NB4 (cell line): ENCODE measurements around the gene NELL1.

Source experiments
- DNase-seq: peaks from one replicate; pipeline ENCODE4 v3.0.0; 2010; ENCODE audit warnings: low read depth
- H3K4me3 ChIP-seq: one replicate; pipeline ENCODE4 v1.5.1; 2011; ENCODE audit warnings: mild to moderate bottlenecking, low read depth, low read length, moderate library complexity
- MYC ChIP-seq: IDR thresholded peaks from 2 replicates; pipeline ENCODE4 v1.6.1; 2011; ENCODE audit warnings: low read depth, low read length
- POLR2A ChIP-seq: IDR thresholded peaks from 2 replicates; pipeline ENCODE4 v1.6.1; 2011; ENCODE audit warnings: mild to moderate bottlenecking; ENCODE audit not compliant: insufficient read length; ENCODE audit errors: extremely low read depth
- TF ChIP-seq, protein P1 (sequence below): IDR thresholded peaks from 2 replicates; pipeline ENCODE4 v1.6.1; 2011; ENCODE audit warnings: low read depth, low read length
- TF ChIP-seq, protein P2 (sequence below): IDR thresholded peaks from one replicate; pipeline ENCODE4 v1.5.1; 2012; ENCODE audit warnings: low read depth, low read length

Gene NELL1

DNA sequence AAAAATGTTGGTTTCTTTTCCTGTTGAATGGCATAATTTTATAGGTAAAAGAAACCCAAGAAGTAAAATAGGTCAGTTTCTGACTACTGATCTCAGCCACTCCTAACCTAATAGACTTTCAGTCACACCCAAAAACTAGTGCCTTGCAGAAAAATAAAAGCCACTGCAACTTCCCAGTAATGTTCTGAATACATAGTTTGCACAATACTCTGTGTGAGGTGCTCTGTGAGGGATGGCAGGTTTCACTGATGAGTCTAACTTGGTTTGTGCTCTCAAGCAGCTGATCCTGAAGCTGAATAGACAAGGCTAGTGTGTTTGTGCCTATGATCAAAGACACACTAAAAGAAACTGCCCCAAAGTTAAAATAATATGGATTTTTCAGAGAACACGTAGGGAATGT is 758.3 kb downstream of the NELL1 start:
- TF ChIP-seq, protein P1, sequence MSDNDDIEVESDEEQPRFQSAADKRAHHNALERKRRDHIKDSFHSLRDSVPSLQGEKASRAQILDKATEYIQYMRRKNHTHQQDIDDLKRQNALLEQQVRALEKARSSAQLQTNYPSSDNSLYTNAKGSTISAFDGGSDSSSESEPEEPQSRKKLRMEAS = no peak
- TF ChIP-seq POLR2A (no peak), MYC (no peak)
- TF ChIP-seq, protein P2, sequence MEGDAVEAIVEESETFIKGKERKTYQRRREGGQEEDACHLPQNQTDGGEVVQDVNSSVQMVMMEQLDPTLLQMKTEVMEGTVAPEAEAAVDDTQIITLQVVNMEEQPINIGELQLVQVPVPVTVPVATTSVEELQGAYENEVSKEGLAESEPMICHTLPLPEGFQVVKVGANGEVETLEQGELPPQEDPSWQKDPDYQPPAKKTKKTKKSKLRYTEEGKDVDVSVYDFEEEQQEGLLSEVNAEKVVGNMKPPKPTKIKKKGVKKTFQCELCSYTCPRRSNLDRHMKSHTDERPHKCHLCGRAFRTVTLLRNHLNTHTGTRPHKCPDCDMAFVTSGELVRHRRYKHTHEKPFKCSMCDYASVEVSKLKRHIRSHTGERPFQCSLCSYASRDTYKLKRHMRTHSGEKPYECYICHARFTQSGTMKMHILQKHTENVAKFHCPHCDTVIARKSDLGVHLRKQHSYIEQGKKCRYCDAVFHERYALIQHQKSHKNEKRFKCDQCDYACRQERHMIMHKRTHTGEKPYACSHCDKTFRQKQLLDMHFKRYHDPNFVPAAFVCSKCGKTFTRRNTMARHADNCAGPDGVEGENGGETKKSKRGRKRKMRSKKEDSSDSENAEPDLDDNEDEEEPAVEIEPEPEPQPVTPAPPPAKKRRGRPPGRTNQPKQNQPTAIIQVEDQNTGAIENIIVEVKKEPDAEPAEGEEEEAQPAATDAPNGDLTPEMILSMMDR = no peak
- H3K4me3 ChIP-seq = no peak overlapping the region
- DNase-seq = no peak

DNA sequence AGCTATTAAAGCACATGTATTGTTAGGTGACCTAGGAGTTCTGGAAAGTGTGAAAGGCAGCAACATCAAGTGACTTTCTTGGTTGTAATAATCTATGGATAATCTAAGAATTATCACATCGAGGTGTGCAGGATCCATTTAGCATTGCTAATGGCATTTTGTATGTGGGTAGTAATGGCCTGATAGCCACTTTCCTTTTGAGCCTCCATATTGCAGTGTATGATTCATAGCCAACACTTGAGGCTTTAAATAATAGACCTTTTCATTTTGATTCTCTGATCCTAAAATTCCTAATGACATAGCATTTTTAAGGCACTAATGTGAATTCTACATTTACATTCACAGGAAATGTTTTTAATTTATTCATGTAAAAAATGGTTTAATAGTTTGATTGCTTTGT is 759.4 kb downstream of the NELL1 start:
- TF ChIP-seq POLR2A = no peak
- TF ChIP-seq, protein P2 = no peak
- TF ChIP-seq MYC = no peak
- TF ChIP-seq, protein P1 = no peak
- no peak for DNase-seq
- H3K4me3 ChIP-seq = no peak overlapping the region

DNA sequence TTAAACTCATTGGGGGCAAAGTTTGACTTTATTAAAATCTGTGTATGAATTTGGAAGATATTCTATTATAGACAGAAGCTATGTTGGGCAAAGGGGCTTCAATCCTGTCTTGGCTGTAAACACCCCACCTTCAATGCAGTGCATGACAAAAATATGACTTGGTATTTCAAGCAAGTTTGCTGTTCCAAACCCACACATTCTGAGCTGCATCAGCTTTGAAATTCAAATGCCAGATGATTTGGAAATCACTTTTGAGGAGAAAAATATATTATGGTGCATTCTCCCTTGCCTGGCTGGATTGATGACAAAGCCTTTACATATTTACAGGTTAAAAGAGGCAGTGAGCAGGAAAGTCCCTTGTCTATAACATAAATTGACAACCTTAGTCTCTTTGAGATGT is 760.0 kb downstream of the NELL1 start:
- no peak for DNase-seq
- no peak for TF ChIP-seq MYC
- TF ChIP-seq, protein P1 = no peak
- no peak for TF ChIP-seq POLR2A
- TF ChIP-seq, protein P2 = no peak
- H3K4me3 ChIP-seq = no peak overlapping the region

DNA sequence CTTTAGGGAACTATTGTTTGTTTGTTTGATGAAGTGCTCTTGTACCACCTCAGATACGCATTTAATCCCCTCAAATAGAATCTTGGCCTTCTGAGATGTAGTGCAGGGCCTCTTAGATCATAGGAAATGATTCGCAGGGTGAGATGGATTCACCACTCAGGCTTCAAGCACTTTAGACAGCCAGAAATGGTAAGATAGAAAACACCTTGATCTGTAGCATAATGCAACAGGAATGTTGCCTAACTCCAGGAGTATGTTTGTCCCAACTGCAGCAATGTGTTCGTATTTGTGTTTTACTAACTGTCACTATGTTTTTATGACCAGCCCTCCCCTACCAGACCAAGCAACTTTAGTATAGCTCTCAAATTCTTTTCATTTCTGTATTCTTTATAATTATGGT is 761.2 kb downstream of the NELL1 start:
- TF ChIP-seq, protein P1 = no peak
- TF ChIP-seq POLR2A = no peak
- TF ChIP-seq, protein P2 = no peak
- TF ChIP-seq MYC = no peak
- DNase-seq = no peak
- H3K4me3 ChIP-seq = no peak overlapping the region

DNA sequence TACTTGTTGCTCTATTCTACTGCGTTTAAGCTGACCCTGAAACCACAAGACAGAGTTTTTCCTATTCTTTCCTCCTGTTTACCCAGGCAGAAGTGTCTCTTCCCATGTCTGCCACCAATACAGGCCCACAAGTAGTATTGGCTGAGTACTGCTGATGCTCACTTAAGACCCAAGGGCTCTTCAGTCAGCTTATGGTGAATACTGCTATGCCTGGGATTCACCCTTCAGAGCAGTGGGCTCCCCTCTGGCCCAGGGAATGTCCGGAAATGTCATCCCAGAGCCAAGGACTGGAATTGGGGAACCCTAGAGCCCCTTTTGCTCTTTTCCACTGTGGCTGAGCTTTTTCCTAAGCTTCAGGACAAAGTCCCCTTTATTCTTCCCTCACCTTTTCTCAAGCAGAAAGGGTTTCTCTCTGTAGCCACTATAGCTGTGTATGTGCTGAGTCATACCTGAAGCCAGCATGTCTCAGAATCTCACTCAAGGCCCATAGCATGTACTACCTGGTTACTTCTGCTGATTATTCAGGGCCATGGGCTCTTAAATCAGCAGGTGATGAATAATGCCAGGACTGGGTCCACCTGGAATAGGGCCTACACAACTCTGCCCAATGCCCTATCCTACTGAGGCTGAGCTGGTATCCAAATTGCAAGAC is 777.7 kb downstream of the NELL1 start:
- no peak for DNase-seq

More for the DNA sequence above, 777.7 kb downstream of the NELL1 start:
- TF ChIP-seq, protein P1 = no peak
- TF ChIP-seq POLR2A = no peak
- TF ChIP-seq, protein P2 = no peak
- no peak for TF ChIP-seq MYC
- no peak overlapping the region for H3K4me3 ChIP-seq
